H9 (cell line): ENCODE measurements around the gene ZNF652. TPM values are rescaled to one million over a fixed set of nuclear protein-coding genes. Genes with fewer than 3 reads are reported as not detected.

Experiments used
- DNase-seq: peaks from one replicate; pipeline ENCODE4 v3.0.0-alpha.2; 2017
- H2AFZ ChIP-seq: one replicate; pipeline ENCODE4 v1.6.1; 2013; ENCODE audit warnings: mild to moderate bottlenecking, low read length, control low read depth, moderate library complexity
- H2AK5ac ChIP-seq: 2 replicates; pipeline ENCODE4 v1.6.1; 2013; ENCODE audit warnings: low read length, control low read depth, mixed read lengths; ENCODE audit not compliant: insufficient read length
- H2BK120ac ChIP-seq: one replicate; pipeline ENCODE4 v1.6.1; 2013; ENCODE audit warnings: low read depth, mild to moderate bottlenecking, low read length, control low read depth, inconsistent platforms; ENCODE audit not compliant: poor library complexity, severe bottlenecking
- H2BK12ac ChIP-seq: 2 replicates; pipeline ENCODE4 v1.6.1; 2013; ENCODE audit warnings: low read length, control low read depth, mixed read lengths, low read depth; ENCODE audit not compliant: insufficient read length
- H2BK15ac ChIP-seq: 2 replicates; pipeline ENCODE4 v1.6.1; 2013; ENCODE audit warnings: low read depth, low read length, control low read depth
- H2BK20ac ChIP-seq: one replicate; pipeline ENCODE4 v1.6.1; 2013; ENCODE audit warnings: low read depth, mild to moderate bottlenecking, low read length, control low read depth, inconsistent platforms; ENCODE audit not compliant: poor library complexity, severe bottlenecking
- H2BK5ac ChIP-seq: 2 replicates; pipeline ENCODE4 v1.6.1; 2013; ENCODE audit warnings: low read length, control low read depth, mixed read lengths; ENCODE audit not compliant: insufficient read length
- H3K14ac ChIP-seq: 2 replicates; pipeline ENCODE4 v1.6.1; 2013; ENCODE audit warnings: low read length, control low read depth; ENCODE audit not compliant: insufficient read depth
- H3K18ac ChIP-seq: 2 replicates; pipeline ENCODE4 v1.6.1; 2013; ENCODE audit warnings: low read depth, mild to moderate bottlenecking, mixed read lengths, low read length, control low read depth; ENCODE audit not compliant: insufficient read length
- H3K23ac ChIP-seq: 2 replicates; pipeline ENCODE4 v1.6.1; 2013; ENCODE audit warnings: low read length, control low read depth, mixed read lengths, low read depth; ENCODE audit not compliant: insufficient read length
- H3K23me2 ChIP-seq: 2 replicates; pipeline ENCODE4 v1.6.1; 2013; ENCODE audit warnings: low read depth, mild to moderate bottlenecking, mixed read lengths, low read length, control low read depth; ENCODE audit not compliant: insufficient read length, poor library complexity, severe bottlenecking
- H3K27ac ChIP-seq: 2 replicates; pipeline ENCODE4 v1.5.1; 2013; ENCODE audit warnings: low read length, control low read depth, mixed read lengths, low read depth; ENCODE audit not compliant: insufficient read length
- H3K27me3 ChIP-seq: 2 replicates; pipeline ENCODE4 v1.6.1; 2013; ENCODE audit warnings: low read length, control low read depth, inconsistent platforms; ENCODE audit not compliant: insufficient read depth
- H3K4ac ChIP-seq: 2 replicates; pipeline ENCODE4 v1.6.1; 2013; ENCODE audit warnings: low read depth, mild to moderate bottlenecking, control low read depth, inconsistent platforms, low read length, moderate library complexity
- H3K4me1 ChIP-seq: 2 replicates; pipeline ENCODE4 v1.6.1; 2013; ENCODE audit warnings: low read length, control low read depth, inconsistent platforms; ENCODE audit not compliant: insufficient read depth
- H3K4me2 ChIP-seq: 2 replicates; pipeline ENCODE4 v1.6.1; 2013; ENCODE audit warnings: low read length, control low read depth, mixed read lengths; ENCODE audit not compliant: insufficient read length, insufficient read depth
- H3K56ac ChIP-seq: 2 replicates; pipeline ENCODE4 v1.6.1; 2013; ENCODE audit warnings: low read depth, mild to moderate bottlenecking, mixed read lengths, low read length, control low read depth; ENCODE audit not compliant: insufficient read length
- H3K79me1 ChIP-seq: 2 replicates; pipeline ENCODE4 v1.6.1; 2013; ENCODE audit warnings: low read depth, mild to moderate bottlenecking, moderate library complexity, low read length, control low read depth, inconsistent platforms; ENCODE audit not compliant: insufficient read depth, poor library complexity, severe bottlenecking
- H3K79me2 ChIP-seq: 2 replicates; pipeline ENCODE4 v1.6.1; 2013; ENCODE audit warnings: low read length, control low read depth, inconsistent platforms; ENCODE audit not compliant: insufficient read depth
- H3K9ac ChIP-seq: 2 replicates; pipeline ENCODE4 v1.6.1; 2013; ENCODE audit warnings: low read length, control low read depth, mixed read lengths; ENCODE audit not compliant: insufficient read length; ENCODE audit errors: extremely low read depth
- H3K9me3 ChIP-seq: one replicate; pipeline ENCODE4 v1.6.1; 2013; ENCODE audit warnings: low read depth, low read length, inconsistent platforms; ENCODE audit not compliant: control insufficient read depth
- H3T11ph ChIP-seq: one replicate; pipeline ENCODE4 v1.6.1; 2013; ENCODE audit warnings: mild to moderate bottlenecking, low read length, control low read depth, inconsistent platforms
- H4K20me1 ChIP-seq: one replicate; pipeline ENCODE4 v1.6.1; 2013; ENCODE audit not compliant: control insufficient read depth, insufficient read length, insufficient read depth
- H4K5ac ChIP-seq: 2 replicates; pipeline ENCODE4 v1.6.1; 2013; ENCODE audit warnings: low read depth, mild to moderate bottlenecking, mixed read lengths, low read length, control low read depth; ENCODE audit not compliant: insufficient read length
- H4K8ac ChIP-seq: replicated peaks from 2 replicates; pipeline ENCODE4 v1.6.1; 2013; ENCODE audit warnings: low read length, control low read depth, mixed read lengths, low read depth; ENCODE audit not compliant: insufficient read length
- H4K91ac ChIP-seq: 2 replicates; pipeline ENCODE4 v1.6.1; 2013; ENCODE audit warnings: low read depth, mild to moderate bottlenecking, moderate library complexity, mixed read lengths, low read length, control low read depth; ENCODE audit not compliant: insufficient read length
- H3K27ac Mint-ChIP-seq, 3 experiments: 2 replicates in 2 of 3; 3 replicates in 1 of 3; pipeline ENCODE4 v1.8.0; 2020 to 2021; ENCODE audit warnings: mixed read lengths in 3 of 3, mild to moderate bottlenecking in 1 of 3, moderate library complexity in 1 of 3
- H3K27me3 Mint-ChIP-seq: 2 replicates; pipeline ENCODE4 v1.8.0; 2021; ENCODE audit warnings: low read depth, mild to moderate bottlenecking, moderate library complexity, mixed read lengths
- H3K36me3 Mint-ChIP-seq, 3 experiments: 2 replicates in 2 of 3; 3 replicates in 1 of 3; pipeline ENCODE4 v1.8.0; 2020 to 2021; ENCODE audit warnings: low read depth in 3 of 3, mixed read lengths in 3 of 3; ENCODE audit not compliant: insufficient read depth in 1 of 3
- H3K4me1 Mint-ChIP-seq, 2 experiments: 2 replicates each; pipeline ENCODE4 v1.8.0; 2020; ENCODE audit warnings: mixed read lengths in 2 of 2
- H3K4me3 Mint-ChIP-seq, 2 experiments: 2 replicates in 1 of 2; 3 replicates in 1 of 2; pipeline ENCODE4 v1.8.0; 2020 to 2021; ENCODE audit warnings: mild to moderate bottlenecking in 2 of 2, mixed read lengths in 2 of 2, moderate library complexity in 1 of 2
- H3K9me3 Mint-ChIP-seq, 2 experiments: 2 replicates in 1 of 2; 3 replicates in 1 of 2; pipeline ENCODE4 v1.8.0; 2020; ENCODE audit warnings: mild to moderate bottlenecking in 2 of 2, mixed read lengths in 2 of 2, moderate library complexity in 1 of 2
- whole genome bisulfite sequencing: extraction: QIAGEN DNeasy Blood & Tissue Kit; methylation state at CpG from one replicate; pipeline ENCODE4 v1.1.7; 2013; ENCODE audit warnings: missing lambda C conversion rate, low lambda C conversion rate, mixed read lengths; ENCODE audit not compliant: insufficient read length; ENCODE audit errors: extremely low coverage; 5-methylcytosine and 5-hydroxymethylcytosine counted together
- total RNA-seq: library from RNA; stranded (reverse); gene quantifications from 2 replicates; pipeline ENCODE4 v1.2.1, GENCODE V29; 2021
- TF ChIP-seq, protein P1 (sequence below): fragments of 200-600 bp; sonication (generic); conservative IDR thresholded peaks from 3 replicates; pipeline ENCODE4 v1.8.0; 2021; ENCODE audit warnings: antibody characterized with exemption, mild to moderate bottlenecking

The ZNF652 gene
- total RNA-seq, 1 experiment from 2014 or later: 33.6 TPM

DNA sequence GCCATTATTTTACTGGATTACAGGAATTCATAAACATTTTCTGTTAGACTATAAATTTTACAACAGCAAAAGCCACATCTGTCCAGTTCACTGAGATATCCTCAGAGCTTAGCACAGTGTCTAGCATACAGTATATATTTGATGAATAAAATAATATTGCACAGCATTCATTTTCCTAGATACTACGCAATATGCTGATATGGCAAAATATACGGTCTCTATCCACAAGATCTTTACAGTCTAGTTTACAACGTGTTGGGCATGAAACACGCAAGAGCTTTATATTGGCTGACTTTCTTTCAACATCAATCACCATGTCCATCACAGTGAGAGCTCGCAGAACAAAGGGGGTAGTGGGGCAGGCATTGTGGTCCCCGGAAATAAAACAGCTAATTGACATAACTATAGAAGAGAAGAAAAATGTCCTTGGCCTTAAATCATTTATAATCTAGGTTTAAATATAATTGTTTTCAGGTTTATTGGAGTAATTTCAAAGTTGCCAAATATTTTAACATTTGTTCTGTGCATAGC is 43.5 kb downstream of the ZNF652 start:
- Histone ChIP-seq H2BK15ac (no peak overlapping the region), H2AFZ (no peak overlapping the region), H3K23me2 (no peaks in the 10 kb centered on the region), H4K91ac (no peak overlapping the region), H3K18ac (no peak overlapping the region), H3K4ac (no peak overlapping the region), H3K4me1 (no peaks in the 10 kb centered on the region), H3K27ac (no peak overlapping the region), H3K79me2 (no peaks in the 10 kb centered on the region), H4K8ac (no peak overlapping the region), H3K56ac (no peak overlapping the region), H3K9me3 (no peaks in the 10 kb centered on the region), H2BK12ac (no peak overlapping the region), H2BK20ac (no peak overlapping the region), H3K9ac (no peak overlapping the region), H2BK5ac (no peak overlapping the region), H2AK5ac (no peak overlapping the region), H3K27me3 (no peaks in the 10 kb centered on the region), H4K5ac (no peak overlapping the region), H3T11ph (no peak overlapping the region), H3K79me1 (peaks cover 2% of the 10 kb centered on the region), H2BK120ac (no peak overlapping the region), H3K14ac (no peak overlapping the region), H4K20me1 (no peaks in the 10 kb centered on the region), H3K4me2 (no peak overlapping the region), H3K23ac (no peak overlapping the region)
- no peaks in the 10 kb centered on the region; a peak in 2 of 7 replicates for H3K36me3 Mint-ChIP-seq
- no peak for DNase-seq
- WGBS: no CpG with 5 or more reads among the region's 6 CpGs
- no peak overlapping the region for H3K27ac Mint-ChIP-seq
- no peak overlapping the region for H3K4me3 Mint-ChIP-seq
- TF ChIP-seq, protein P1, sequence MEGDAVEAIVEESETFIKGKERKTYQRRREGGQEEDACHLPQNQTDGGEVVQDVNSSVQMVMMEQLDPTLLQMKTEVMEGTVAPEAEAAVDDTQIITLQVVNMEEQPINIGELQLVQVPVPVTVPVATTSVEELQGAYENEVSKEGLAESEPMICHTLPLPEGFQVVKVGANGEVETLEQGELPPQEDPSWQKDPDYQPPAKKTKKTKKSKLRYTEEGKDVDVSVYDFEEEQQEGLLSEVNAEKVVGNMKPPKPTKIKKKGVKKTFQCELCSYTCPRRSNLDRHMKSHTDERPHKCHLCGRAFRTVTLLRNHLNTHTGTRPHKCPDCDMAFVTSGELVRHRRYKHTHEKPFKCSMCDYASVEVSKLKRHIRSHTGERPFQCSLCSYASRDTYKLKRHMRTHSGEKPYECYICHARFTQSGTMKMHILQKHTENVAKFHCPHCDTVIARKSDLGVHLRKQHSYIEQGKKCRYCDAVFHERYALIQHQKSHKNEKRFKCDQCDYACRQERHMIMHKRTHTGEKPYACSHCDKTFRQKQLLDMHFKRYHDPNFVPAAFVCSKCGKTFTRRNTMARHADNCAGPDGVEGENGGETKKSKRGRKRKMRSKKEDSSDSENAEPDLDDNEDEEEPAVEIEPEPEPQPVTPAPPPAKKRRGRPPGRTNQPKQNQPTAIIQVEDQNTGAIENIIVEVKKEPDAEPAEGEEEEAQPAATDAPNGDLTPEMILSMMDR: no peak
- H3K27me3 Mint-ChIP-seq: no peaks in the 10 kb centered on the region
- peaks cover 10 to 15% of the 10 kb centered on the region in 2 experiments; a peak in 2 of 4 replicates for H3K4me1 Mint-ChIP-seq
- H3K9me3 Mint-ChIP-seq: no peaks in the 10 kb centered on the region
